Keratinocyte (primary cell): Measurements from ENCODE around the gene FNDC11. TPM values are rescaled to one million over a fixed set of nuclear protein-coding genes. Genes with fewer than 3 reads are reported as not detected.

Source experiments
- DNase-seq: peaks from one replicate; pipeline ENCODE4 v3.0.0-alpha.2; 2011; ENCODE audit warnings: low read depth, missing footprints, low spot score
- FAIRE-seq: peaks from 2 replicates; lab custom pipeline; 2011; peaks lifted over from hg19 to GRCh38; lab: Jason Lieb, UNC
- H2AFZ ChIP-seq: 2 replicates; pipeline ENCODE4 v1.6.0; 2012; ENCODE audit warnings: low read length, control low read depth, inconsistent platforms; ENCODE audit not compliant: control insufficient read depth
- H3K27ac ChIP-seq: 2 replicates; pipeline ENCODE4 v1.5.1; 2011; ENCODE audit warnings: low read length; ENCODE audit not compliant: control insufficient read depth, insufficient read depth
- H3K27me3 ChIP-seq: 3 replicates; pipeline ENCODE4 v1.6.0; 2011; ENCODE audit warnings: low read length; ENCODE audit not compliant: control insufficient read depth, insufficient read depth; ENCODE audit errors: extremely low read depth
- H3K36me3 ChIP-seq, 2 experiments: 2 replicates in 1 of 2; 3 replicates in 1 of 2; pipeline ENCODE4 v1.5.1; 2011; ENCODE audit warnings: low read length in 2 of 2, mild to moderate bottlenecking in 1 of 2; ENCODE audit not compliant: control insufficient read depth in 2 of 2, insufficient read depth in 2 of 2; ENCODE audit errors: extremely low read depth in 1 of 2
- H3K4me1 ChIP-seq: 3 replicates; pipeline ENCODE4 v1.5.1; 2011; ENCODE audit warnings: low read length; ENCODE audit not compliant: control insufficient read depth, insufficient read depth; ENCODE audit errors: extremely low read depth
- H3K4me2 ChIP-seq: 3 replicates; pipeline ENCODE4 v1.6.0; 2011; ENCODE audit warnings: low read depth, low read length; ENCODE audit not compliant: control insufficient read depth, insufficient read depth; ENCODE audit errors: extremely low read depth
- H3K4me3 ChIP-seq, 3 experiments: fragments of 200-600 bp in 1 of 3; sonication (generic) in 1 of 3; 2 replicates in 2 of 3; 3 replicates in 1 of 3; pipeline ENCODE4 v1.5.1; 2011 to 2016; ENCODE audit warnings: low read length in 3 of 3, mild to moderate bottlenecking in 3 of 3, control low read depth in 2 of 3, inconsistent platforms in 1 of 3, low read depth in 1 of 3, mixed read lengths in 1 of 3, mixed run types in 1 of 3, moderate library complexity in 1 of 3; ENCODE audit not compliant: control insufficient read depth in 2 of 3, insufficient read depth in 2 of 3; ENCODE audit errors: extremely low read depth in 1 of 3
- H3K79me2 ChIP-seq: 2 replicates; pipeline ENCODE4 v1.6.0; 2012; ENCODE audit warnings: low read length; ENCODE audit not compliant: control insufficient read depth, insufficient read depth
- H3K9ac ChIP-seq: 3 replicates; pipeline ENCODE4 v1.6.0; 2011; ENCODE audit warnings: low read length; ENCODE audit not compliant: control insufficient read depth, insufficient read depth; ENCODE audit errors: extremely low read depth
- H3K9me1 ChIP-seq: 3 replicates; pipeline ENCODE4 v1.6.0; 2011; ENCODE audit warnings: low read length; ENCODE audit not compliant: control insufficient read depth, insufficient read depth; ENCODE audit errors: extremely low read depth
- H3K9me3 ChIP-seq: 2 replicates; pipeline ENCODE4 v1.5.1; 2012; ENCODE audit warnings: low read depth, low read length; ENCODE audit not compliant: control insufficient read depth
- H4K20me1 ChIP-seq: 3 replicates; pipeline ENCODE4 v1.6.0; 2011; ENCODE audit warnings: low read length; ENCODE audit not compliant: control insufficient read depth, insufficient read depth; ENCODE audit errors: extremely low read depth
- EZH2 ChIP-seq: IDR thresholded peaks from one replicate; pipeline ENCODE4 v1.6.1; 2012; ENCODE audit warnings: inconsistent platforms, mild to moderate bottlenecking, low read length, moderate library complexity
- dilution Hi-C: fragments of 300-500 bp; cut with MboI; formaldehyde crosslinking; loops from one replicate; pipeline ENCODE4 v1.7.0; 2020; ENCODE audit warnings: low sequenced_read_pairs; ENCODE audit not compliant: extremely low pct_ligation_motif_present
- polyA plus RNA-seq, 5 experiments: library from polyadenylated mRNA; depleted of rRNA in 3 of 5; stranded (reverse) in 3 of 5; stranded (forward) in 1 of 5; unstranded in 1 of 5; fragments of >200 nt; gene quantifications; 1 replicate in 1 of 5; 2 replicates in 3 of 5; 3 replicates in 1 of 5; pipeline versions ENCODE4 v1.2.1 to v1.2.3, GENCODE V29; 2011 to 2012; ENCODE audit warnings: missing spikeins in 2 of 5, low read depth in 1 of 5, low replicate concordance in 1 of 5
- TF ChIP-seq, protein P1 (sequence below), 3 experiments: IDR thresholded peaks in 1 of 3; conservative IDR thresholded peaks in 1 of 3; optimal IDR thresholded peaks in 1 of 3; 2 replicates in 2 of 3; 3 replicates in 1 of 3; pipeline versions ENCODE3 to v1.5.1; 2011; ENCODE audit warnings: low read length in 3 of 3, mild to moderate bottlenecking in 3 of 3, moderate library complexity in 2 of 3, control low read depth in 1 of 3, inconsistent platforms in 1 of 3; ENCODE audit not compliant: insufficient read depth in 2 of 3; ENCODE audit errors: extremely low read depth in 1 of 3

The FNDC11 gene
- polyA plus RNA-seq, 1 donor (not counting 4 experiments of a cell fraction or from before 2014, with no cell fraction given), result 0.55 TPM

DNA sequence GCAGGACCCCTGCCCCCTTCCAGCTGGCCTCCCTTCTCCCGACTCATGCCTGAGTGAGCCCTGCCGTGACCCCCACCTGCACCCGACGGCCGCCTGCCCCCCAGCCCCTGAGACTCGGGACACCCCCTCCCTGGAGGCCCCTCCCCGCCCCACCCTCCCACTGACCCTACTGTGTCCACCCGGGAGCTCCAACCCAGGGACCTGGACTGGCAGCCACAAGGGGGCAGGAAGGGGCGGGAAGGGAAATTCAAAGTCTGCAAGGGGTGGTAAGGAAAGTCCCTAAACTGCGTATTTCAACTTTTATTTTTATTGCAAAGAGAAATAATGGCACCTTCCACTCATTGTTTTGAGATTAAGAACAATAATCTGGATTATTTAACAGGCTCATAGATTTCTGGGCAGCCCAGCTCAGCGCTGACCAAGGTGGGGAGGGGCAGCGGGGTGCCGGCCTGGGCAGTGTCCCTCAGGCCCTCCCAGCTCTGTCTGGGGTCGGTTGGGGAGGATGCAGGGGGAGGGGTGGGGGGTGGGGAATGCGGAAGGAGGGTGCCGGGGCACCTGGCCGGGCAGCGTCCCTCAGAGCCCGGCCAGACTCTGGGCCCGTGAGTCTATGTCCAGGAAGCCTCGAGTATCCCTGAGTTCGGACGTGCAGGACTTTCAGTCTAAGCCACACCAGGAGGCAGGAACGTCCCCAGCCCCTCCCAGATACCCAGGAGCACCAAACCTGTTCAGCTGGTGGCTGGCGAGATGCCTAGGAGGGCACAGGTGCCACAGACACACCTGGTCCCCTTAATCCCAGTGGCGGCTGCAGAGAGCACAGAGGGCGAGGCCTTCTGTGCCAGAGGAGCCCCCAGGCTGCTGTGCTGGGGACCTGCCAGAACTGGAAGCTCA is 15.5 kb upstream of the FNDC11 start:
- DNase-seq, result no peak
- no peak for FAIRE-seq
- Histone ChIP-seq H4K20me1 (peaks cover 5% of the 10 kb centered on the region), H3K79me2 (peaks cover 10% of the 10 kb centered on the region), H3K27ac (no peak overlapping the region), H3K9ac (no peak overlapping the region), H2AFZ (no peak overlapping the region), H3K9me3 (no peaks in the 10 kb centered on the region), H3K4me2 (peak overlapping the region; percentile 80), H3K4me3 (peak overlapping the region in 1 of 3 experiments; percentile 78), H3K36me3 (peaks cover 0 to 3% of the 10 kb centered on the region in 2 experiments), H3K9me1 (no peaks in the 10 kb centered on the region), H3K4me1 (peaks cover 42% of the 10 kb centered on the region), H3K27me3 (no peaks in the 10 kb centered on the region)
- dilution Hi-C loops, result no loop called here
- TF ChIP-seq EZH2, result no peak
- TF ChIP-seq, protein P1, sequence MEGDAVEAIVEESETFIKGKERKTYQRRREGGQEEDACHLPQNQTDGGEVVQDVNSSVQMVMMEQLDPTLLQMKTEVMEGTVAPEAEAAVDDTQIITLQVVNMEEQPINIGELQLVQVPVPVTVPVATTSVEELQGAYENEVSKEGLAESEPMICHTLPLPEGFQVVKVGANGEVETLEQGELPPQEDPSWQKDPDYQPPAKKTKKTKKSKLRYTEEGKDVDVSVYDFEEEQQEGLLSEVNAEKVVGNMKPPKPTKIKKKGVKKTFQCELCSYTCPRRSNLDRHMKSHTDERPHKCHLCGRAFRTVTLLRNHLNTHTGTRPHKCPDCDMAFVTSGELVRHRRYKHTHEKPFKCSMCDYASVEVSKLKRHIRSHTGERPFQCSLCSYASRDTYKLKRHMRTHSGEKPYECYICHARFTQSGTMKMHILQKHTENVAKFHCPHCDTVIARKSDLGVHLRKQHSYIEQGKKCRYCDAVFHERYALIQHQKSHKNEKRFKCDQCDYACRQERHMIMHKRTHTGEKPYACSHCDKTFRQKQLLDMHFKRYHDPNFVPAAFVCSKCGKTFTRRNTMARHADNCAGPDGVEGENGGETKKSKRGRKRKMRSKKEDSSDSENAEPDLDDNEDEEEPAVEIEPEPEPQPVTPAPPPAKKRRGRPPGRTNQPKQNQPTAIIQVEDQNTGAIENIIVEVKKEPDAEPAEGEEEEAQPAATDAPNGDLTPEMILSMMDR (optimal IDR thresholded peaks at IDR 0.05 in 1 of 3, IDR thresholded peaks at IDR 0.05 in 1 of 3, conservative IDR thresholded peaks at IDR 0.05 in 1 of 3; ENCODE audit: extremely low read depth in 1 of 3, insufficient read depth in 2 of 3, low read length in 3 of 3), result peak in 1 of 3 experiments; percentile 7

DNA sequence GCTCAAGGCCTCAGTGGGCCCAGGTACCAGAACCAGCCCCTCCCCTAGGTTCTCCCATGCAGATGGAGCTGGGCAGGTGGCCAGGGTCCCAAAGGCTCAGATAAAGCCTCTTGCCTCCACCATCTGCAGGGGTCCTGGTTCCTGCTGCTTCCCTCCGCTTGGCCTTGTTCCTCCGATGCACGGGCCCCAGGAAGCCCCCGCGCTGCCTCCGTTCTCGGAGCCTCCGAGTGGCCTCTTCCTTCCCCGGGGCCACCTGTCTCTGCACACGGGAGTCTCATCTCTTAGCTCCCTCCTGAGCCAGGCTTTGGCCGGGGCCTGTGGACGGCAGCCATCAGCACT is 14.9 kb upstream of the FNDC11 start:
- H4K20me1 ChIP-seq, result no peaks in the 10 kb centered on the region
- dilution Hi-C loops, result no loop called here
- no peak overlapping the region for H3K9ac ChIP-seq
- H3K36me3 ChIP-seq, result no peaks in the 10 kb centered on the region
- TF ChIP-seq, protein P1 (optimal IDR thresholded peaks at IDR 0.05 in 1 of 3, IDR thresholded peaks at IDR 0.05 in 1 of 3, conservative IDR thresholded peaks at IDR 0.05 in 1 of 3; ENCODE audit: extremely low read depth in 1 of 3, insufficient read depth in 2 of 3, low read length in 3 of 3), result no peak
- no peak for TF ChIP-seq EZH2
- peaks cover 10% of the 10 kb centered on the region for H3K79me2 ChIP-seq
- H3K4me1 ChIP-seq, result peaks cover 40% of the 10 kb centered on the region
- H2AFZ ChIP-seq, result no peak overlapping the region
- DNase-seq (no peak), FAIRE-seq (no peak)
- H3K4me3 ChIP-seq, result no peak overlapping the region
- H3K9me1 ChIP-seq, result no peaks in the 10 kb centered on the region
- no peaks in the 10 kb centered on the region for H3K27me3 ChIP-seq
- H3K9me3 ChIP-seq, result no peaks in the 10 kb centered on the region
- H3K27ac ChIP-seq, result no peak overlapping the region
- H3K4me2 ChIP-seq, result no peak overlapping the region
